WI38 (cell line): ENCODE data around the gene SH3TC1.

Source experiments
- H3K4me3 ChIP-seq: 2 replicates; pipeline ENCODE4 v1.5.1; 2011; ENCODE audit warnings: low read depth, mild to moderate bottlenecking, control low read depth, low read length
- TF ChIP-seq, protein P1 (sequence below): IDR thresholded peaks from 2 replicates; pipeline ENCODE4 v1.5.1; 2012; ENCODE audit warnings: low read depth, mild to moderate bottlenecking, control low read depth, low read length

The SH3TC1 gene

DNA sequence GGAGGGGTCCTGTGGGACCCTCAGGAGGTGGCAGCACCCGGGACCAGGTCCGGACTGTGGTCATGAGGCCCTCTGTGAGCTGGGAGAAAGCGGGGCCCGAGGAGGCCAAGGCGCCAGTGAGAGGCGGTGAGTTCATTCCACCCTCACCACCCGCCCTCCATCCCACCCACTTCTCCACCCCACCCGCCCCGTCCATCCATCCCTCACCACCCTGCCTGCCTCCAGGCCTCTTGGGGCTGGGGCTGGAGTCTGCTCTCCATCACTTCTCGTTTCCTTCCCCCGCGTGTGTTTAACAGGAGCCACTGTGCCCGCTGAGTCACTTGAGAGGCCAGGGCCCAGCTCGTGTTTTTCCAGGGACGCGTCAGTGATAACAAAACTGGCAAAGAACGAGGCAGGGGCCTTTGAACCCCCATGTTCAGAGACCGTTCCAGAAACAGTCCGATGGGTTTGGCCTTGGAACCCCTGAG is 6.2 kb downstream of the SH3TC1 start:
- H3K4me3 ChIP-seq: no peak overlapping the region
- TF ChIP-seq, protein P1, sequence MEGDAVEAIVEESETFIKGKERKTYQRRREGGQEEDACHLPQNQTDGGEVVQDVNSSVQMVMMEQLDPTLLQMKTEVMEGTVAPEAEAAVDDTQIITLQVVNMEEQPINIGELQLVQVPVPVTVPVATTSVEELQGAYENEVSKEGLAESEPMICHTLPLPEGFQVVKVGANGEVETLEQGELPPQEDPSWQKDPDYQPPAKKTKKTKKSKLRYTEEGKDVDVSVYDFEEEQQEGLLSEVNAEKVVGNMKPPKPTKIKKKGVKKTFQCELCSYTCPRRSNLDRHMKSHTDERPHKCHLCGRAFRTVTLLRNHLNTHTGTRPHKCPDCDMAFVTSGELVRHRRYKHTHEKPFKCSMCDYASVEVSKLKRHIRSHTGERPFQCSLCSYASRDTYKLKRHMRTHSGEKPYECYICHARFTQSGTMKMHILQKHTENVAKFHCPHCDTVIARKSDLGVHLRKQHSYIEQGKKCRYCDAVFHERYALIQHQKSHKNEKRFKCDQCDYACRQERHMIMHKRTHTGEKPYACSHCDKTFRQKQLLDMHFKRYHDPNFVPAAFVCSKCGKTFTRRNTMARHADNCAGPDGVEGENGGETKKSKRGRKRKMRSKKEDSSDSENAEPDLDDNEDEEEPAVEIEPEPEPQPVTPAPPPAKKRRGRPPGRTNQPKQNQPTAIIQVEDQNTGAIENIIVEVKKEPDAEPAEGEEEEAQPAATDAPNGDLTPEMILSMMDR: no peak

DNA sequence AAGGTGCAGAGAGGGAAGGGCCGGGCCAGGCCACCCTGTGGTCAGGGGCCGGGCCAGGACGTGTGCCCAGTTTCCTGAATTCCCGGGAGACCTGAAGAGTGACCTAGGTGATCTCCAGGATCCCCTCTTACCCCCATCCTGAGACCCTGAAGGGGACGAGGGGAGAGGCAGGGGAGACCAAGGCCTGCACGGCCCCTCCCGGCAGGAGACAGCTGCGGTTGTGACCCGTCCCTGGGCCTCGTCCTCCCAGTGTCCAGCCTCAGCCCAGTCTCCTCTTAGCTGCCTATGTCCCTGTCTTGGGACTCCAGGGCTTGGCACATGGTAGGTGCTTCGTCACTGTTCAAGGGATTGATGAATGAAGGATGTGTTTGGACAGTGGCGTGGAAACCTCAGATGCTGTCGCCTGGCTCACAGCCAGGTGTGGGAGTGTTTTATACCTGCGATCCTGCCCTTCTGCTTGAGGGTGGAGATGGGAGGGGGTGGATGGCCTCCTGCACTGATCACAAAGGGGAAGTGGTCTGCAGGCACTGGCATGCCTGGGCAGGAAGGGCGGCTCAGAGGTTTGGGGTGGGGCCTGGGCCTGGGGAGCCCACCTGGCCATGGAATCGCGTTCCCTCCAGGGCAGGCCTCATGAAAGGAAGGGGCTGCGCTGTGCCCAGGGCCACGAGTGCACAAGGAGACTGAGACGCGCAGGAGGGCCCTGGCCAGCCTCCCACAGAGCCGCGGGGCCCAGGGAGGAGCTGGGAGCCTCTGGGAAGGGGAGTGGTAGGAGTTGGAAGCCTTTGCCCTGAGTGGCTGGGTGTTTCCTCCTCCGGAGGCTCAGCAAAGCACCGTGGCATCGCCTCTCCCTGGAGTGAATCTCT is 6.9 kb downstream of the SH3TC1 start:
- TF ChIP-seq, protein P1: no peak
- no peak overlapping the region for H3K4me3 ChIP-seq

DNA sequence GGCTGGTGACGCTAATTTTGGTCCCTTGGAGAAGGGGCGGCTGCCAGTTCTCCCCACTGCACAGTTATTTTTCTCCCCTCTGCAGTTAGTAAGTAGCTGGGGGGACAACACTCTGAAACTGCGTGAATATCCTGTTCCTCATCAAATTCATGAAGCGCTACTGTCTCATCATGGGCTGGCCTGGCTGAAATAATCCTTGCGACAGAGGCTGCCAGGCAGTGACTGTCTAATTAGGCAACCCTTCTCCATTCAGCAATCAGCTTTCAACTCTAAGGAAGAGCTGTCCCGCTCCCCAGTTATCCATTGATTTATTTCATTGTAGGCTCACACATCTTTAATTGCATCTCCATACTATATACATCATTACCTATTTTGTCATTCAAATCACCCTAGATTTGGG is 8.2 kb downstream of the SH3TC1 start:
- H3K4me3 ChIP-seq: no peak overlapping the region
- TF ChIP-seq, protein P1: no peak

DNA sequence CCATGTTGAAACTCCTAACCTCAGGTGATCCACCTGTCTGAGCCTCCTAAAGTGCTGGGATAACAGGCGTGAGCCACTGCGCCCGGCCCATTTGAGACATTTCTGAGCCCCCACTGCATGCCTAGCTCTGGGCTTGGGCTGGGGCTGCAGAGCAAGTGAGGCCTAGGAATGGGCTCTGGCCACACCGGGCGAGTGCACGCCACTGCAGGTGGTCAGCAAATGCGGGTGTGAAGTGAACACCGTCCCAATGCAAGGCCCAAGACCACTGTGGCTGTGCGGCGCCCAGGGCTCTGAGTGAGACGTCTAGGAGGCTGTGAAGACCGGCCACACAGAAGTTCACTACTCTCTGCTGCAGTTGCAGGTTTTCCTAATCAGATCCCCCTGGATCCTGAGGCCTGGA is 9.5 kb downstream of the SH3TC1 start:
- TF ChIP-seq, protein P1: no peak
- no peak overlapping the region for H3K4me3 ChIP-seq

DNA sequence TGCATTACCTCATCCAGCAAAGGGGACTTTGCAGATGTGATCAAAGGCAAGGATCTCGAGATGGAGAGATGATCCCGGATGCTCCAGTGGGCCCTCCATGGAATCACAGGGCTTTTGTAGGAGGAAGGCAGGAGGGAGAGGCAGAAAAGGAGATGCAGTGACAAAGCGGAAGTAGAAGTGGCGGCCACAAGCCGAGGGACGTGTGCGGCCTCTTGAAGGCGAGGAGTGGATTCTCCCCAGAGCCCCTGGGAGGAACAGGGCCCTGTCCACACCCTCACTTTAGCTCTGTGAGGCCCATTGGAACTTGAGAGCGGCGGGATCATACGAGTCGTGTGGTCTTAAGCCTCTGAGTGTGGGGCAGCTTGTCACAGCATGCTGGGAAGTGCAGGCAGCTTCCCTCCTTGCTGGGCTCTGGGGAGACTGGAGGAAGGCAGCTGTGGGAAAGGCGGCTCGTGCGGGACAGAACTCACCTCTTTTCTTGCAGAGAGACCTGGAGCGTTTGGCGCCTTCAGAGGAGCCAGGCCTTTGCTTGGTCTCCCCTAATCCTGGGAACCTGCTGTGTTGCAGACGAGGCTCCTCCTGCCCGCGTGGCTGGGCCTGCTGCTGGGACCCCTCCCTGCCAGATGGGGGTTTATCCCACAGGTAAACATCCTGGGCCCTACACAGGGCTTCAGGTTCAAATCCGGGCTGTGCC is 10.2 kb downstream of the SH3TC1 start:
- TF ChIP-seq, protein P1: no peak

DNA sequence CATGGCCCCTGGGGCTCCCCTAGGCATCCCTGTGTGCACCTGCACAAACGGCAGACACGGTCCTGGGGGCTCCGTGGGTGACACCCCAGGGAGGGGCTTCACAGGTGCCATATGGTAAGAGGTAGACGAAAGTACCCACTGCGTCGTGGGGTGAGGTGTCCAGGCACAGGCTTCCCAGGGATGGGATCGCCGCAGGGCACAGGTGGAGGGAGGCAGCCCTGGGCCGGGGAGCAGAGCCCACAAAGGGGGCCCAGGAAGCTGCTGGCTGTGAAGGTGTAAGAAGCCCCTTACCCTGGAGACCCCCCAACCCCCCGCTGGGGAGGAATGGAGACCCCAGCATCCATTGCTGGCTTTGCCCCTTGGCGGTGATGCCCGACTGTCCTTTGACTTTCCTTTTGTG is 10.9 kb downstream of the SH3TC1 start:
- TF ChIP-seq, protein P1: no peak
- no peak overlapping the region for H3K4me3 ChIP-seq

More for the DNA sequence above, 10.2 kb downstream of the SH3TC1 start:
- H3K4me3 ChIP-seq: no peak overlapping the region

DNA sequence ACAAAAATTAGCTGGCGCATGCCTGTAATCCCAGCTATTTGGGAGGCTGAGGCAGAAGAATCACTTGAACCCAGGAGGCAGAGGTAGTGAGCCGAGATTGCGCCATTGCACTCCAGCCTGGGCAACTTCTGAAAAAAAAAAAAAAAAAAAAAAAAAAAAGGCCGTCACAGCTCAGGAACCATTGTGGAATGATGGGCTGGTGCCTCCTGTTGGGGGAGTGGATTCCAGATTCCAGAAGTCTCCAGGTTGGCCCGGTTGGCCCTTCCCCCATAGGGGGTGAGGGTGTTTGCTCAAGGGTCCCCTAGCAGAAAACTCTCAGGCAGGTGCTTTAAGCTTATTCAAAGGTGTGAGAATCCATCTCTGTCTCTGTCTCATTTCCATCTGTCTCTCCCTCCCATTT is 11.5 kb downstream of the SH3TC1 start:
- no peak overlapping the region for H3K4me3 ChIP-seq
- TF ChIP-seq, protein P1: no peak
